Measurements from ENCODE around the gene ENOX2. TPM values are rescaled to one million over a fixed set of nuclear protein-coding genes. Genes with fewer than 3 reads are reported as not detected.
"Not testable (repeated sequence)": the region's sequence is repeated elsewhere in the genome, so short reads cannot be mapped to it uniquely, and the experiment has no call there.

ENOX2 gene
- total RNA-seq, 1 experiment from 2014 or later, result 24.3 TPM

DNA sequence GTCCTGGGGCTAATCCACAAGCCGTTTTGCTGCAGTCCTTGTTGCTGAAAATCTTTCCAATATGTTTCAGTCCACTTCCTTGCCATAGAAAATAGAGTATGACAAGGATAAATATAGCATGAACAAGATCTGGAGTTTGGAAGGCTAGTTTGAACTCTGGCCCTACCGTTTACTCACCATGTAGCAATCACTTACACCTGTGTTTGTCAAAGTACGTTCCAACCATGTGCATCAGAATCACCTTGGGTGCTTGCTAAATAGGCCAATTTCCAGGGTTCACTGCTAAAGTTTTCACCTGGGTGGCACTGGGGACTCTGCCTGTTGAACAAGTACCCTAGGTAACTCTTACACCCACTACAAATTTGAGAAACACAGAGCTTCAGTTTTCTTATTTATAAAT, 188.9 kb downstream of the ENOX2 start:
- ChIA-PET CTCF (no interaction called here), POLR2A (interaction anchor here (1.0 kb wide), 1 partner anchor 94 kb away, joined by 3 read pairs; no protein-coding TSS in a partner anchor)
- Mint-ChIP-seq H3K4me3 (ENCODE audit: unreplicated experiment) (no peak overlapping the region), H3K27ac (ENCODE audit: low read depth, unreplicated experiment) (no peak overlapping the region), H3K4me1 (ENCODE audit: insufficient read depth, unreplicated experiment) (no peaks in the 10 kb centered on the region), H3K9me3 (ENCODE audit: unreplicated experiment) (no peaks in the 10 kb centered on the region), H3K36me3 (ENCODE audit: insufficient read depth, unreplicated experiment) (no peaks in the 10 kb centered on the region), H3K27me3 (ENCODE audit: insufficient read depth, unreplicated experiment) (peaks cover 60% of the 10 kb centered on the region)
- DNase-seq (ENCODE audit: unreplicated experiment), result no peak
- no TSS peak for BruUV-seq (replicated peaks)
- TF ChIP-seq CTCF (IDR thresholded peaks at IDR 0.05; ENCODE audit: unreplicated experiment), result no peak
- intact Hi-C loops (cut with micrococcal nuclease), result no loop called here

DNA sequence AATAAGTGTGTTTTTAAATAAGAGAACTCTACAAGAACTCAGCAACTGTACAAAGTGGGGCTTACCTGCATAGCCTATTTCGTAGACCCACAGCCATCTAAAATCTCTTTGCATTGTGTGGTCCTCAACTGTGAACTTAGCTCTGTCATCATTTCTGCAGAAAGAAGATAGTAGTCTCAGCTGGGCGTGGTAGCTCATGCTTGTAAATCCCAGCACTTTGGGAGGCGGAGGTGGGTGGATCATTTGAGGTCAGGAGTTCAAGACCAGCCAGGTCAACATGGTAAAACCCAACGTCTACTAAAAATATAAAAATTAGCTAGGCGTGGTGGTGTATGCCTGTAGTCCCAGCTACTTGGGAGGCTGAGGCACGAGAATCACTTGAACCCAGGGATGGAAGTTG, 193.8 kb downstream of the ENOX2 start:
- H3K4me1 Mint-ChIP-seq (ENCODE audit: insufficient read depth, unreplicated experiment); H3K27ac Mint-ChIP-seq (ENCODE audit: low read depth, unreplicated experiment); H3K4me3 Mint-ChIP-seq (ENCODE audit: unreplicated experiment); BruUV-seq (replicated peaks); H3K9me3 Mint-ChIP-seq (ENCODE audit: unreplicated experiment); DNase-seq (ENCODE audit: unreplicated experiment); intact Hi-C loops (cut with micrococcal nuclease); H3K36me3 Mint-ChIP-seq (ENCODE audit: insufficient read depth, unreplicated experiment); POLR2A ChIA-PET: not testable (repeated sequence)
- peaks cover 24% of the 10 kb centered on the region for H3K27me3 Mint-ChIP-seq (ENCODE audit: insufficient read depth, unreplicated experiment)
- CTCF ChIA-PET, result interaction anchor here (1.4 kb wide), 1 partner anchor 11 kb away, joined by 3 read pairs; no protein-coding TSS in a partner anchor

DNA sequence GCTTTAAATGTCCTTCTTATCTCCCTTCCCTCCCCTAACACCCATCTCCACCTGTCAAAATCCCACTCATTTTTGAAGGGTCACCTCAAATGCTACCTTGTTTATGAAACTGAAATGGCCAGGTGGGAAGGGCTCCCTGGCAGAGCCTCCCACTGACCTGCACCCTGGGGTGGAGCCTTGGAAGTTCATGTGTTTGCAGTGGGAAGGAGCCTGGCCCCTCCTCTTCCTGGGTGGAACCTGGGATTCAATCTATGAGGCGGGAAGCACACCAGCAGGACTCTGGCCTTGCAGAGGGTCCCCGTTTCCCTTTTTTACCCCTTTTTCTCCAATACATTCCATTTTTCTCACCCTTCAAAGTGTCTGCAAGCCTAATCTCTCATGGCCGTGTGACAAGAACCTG, 197.4 kb downstream of the ENOX2 start:
- BruUV-seq (replicated peaks), result no TSS peak
- Mint-ChIP-seq H3K9me3 (ENCODE audit: unreplicated experiment) (no peaks in the 10 kb centered on the region), H3K27me3 (ENCODE audit: insufficient read depth, unreplicated experiment) (peaks cover 12% of the 10 kb centered on the region), H3K27ac (ENCODE audit: low read depth, unreplicated experiment) (no peak overlapping the region), H3K36me3 (ENCODE audit: insufficient read depth, unreplicated experiment) (peaks cover 7% of the 10 kb centered on the region), H3K4me3 (ENCODE audit: unreplicated experiment) (no peak overlapping the region), H3K4me1 (ENCODE audit: insufficient read depth, unreplicated experiment) (no peaks in the 10 kb centered on the region)
- intact Hi-C loops (cut with micrococcal nuclease), result no loop called here
- no peak for TF ChIP-seq CTCF (IDR thresholded peaks at IDR 0.05; ENCODE audit: unreplicated experiment)
- no peak for DNase-seq (ENCODE audit: unreplicated experiment)
- CTCF ChIA-PET, result no interaction called here
- POLR2A ChIA-PET, result no interaction called here

DNA sequence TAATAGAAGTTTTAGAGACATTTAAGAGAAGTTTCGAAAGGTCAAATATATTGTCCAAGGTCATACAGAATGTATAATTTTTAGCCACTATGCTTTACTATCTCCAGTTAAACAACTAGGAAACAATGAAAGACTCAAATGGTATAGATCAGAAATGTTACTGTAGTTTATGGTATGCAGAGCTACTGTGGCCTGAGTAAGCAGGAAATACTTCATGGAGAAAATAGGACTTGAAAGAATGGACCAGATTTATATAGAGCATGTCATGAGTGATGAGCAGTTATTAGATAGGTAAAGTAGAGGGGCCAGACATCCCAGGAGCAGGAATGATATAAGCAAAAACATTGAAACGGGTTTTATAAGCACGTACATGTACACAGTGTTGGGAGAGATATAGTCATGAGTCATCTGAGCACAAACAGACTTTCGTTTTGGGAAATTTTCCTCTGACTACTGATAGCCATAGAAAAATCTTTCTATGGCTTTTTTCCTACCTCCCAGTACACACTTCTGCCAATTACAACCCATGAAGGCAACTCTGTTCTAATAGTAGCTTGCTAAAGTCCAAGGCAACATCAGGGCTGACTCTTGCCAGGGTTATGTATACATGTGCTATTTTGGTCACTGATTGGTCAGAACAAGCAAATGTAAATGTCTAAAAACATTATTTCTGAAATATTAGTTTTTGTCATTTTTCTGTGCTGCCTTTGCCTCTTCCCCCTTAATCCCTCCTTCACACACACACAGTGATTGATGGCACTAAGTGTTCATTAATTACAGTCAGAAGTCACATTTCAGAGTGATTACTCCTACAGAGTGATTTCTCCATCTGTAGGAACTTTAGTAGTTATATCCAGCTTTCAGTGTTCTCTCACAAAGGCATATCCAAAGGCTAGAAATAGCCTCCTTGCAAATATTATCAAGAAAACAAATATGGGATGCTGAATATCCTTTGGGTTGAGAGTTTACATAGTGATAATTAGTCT, 198.7 kb downstream of the ENOX2 start:
- Mint-ChIP-seq H3K9me3 (ENCODE audit: unreplicated experiment) (no peaks in the 10 kb centered on the region), H3K36me3 (ENCODE audit: insufficient read depth, unreplicated experiment) (peaks cover 7% of the 10 kb centered on the region), H3K4me1 (ENCODE audit: insufficient read depth, unreplicated experiment) (no peaks in the 10 kb centered on the region), H3K27me3 (ENCODE audit: insufficient read depth, unreplicated experiment) (peaks cover 12% of the 10 kb centered on the region), H3K4me3 (ENCODE audit: unreplicated experiment) (no peak overlapping the region), H3K27ac (ENCODE audit: low read depth, unreplicated experiment) (no peak overlapping the region)
- peak; percentile 30 for DNase-seq (ENCODE audit: unreplicated experiment)
- BruUV-seq (replicated peaks), result no TSS peak
- ChIA-PET POLR2A (no interaction called here), CTCF (interaction anchor here (0.6 kb wide), 1 partner anchor 273 kb away, joined by 3 read pairs; no protein-coding TSS in a partner anchor)
- no peak for TF ChIP-seq CTCF (IDR thresholded peaks at IDR 0.05; ENCODE audit: unreplicated experiment)
- intact Hi-C loops (cut with micrococcal nuclease), result no loop called here
